GM12864 (cell line): ENCODE measurements around the gene GPR12.

ENCODE experiments used
- DNase-seq: peaks from one replicate; pipeline ENCODE4 v3.0.0-alpha.2; 2011; ENCODE audit warnings: low read depth
- H3K4me3 ChIP-seq: 2 replicates; pipeline ENCODE4 v1.5.1; 2011; ENCODE audit warnings: mild to moderate bottlenecking, low read depth, low read length, control low read depth
- CTCF ChIP-seq: IDR thresholded peaks from 2 replicates; pipeline ENCODE4 v1.5.1; 2011; ENCODE audit warnings: low read depth, mild to moderate bottlenecking, moderate library complexity, low read length, control low read depth, inconsistent platforms; ENCODE audit errors: missing control alignments

Gene GPR12

GRCh38 chr13:26749285-26749684 lies 11.3 kb downstream of the GPR12 start:
- H3K4me3 ChIP-seq = no peak overlapping the region
- TF ChIP-seq CTCF = no peak
- no peak for DNase-seq

GRCh38 chr13:26747706-26748105 lies 12.9 kb downstream of the GPR12 start:
- no peak for TF ChIP-seq CTCF
- no peak for DNase-seq
- no peak overlapping the region for H3K4me3 ChIP-seq

- no peak for DNase-seq
- no peak for TF ChIP-seq CTCF
- H3K4me3 ChIP-seq = no peak overlapping the region
Observed at GRCh38 chr13:26743971-26744370, 16.6 kb downstream of the GPR12 start.

GRCh38 chr13:26742691-26743358 lies 17.8 kb downstream of the GPR12 start:
- H3K4me3 ChIP-seq = no peak overlapping the region

GRCh38 chr13:26735677-26736076 lies 24.9 kb downstream of the GPR12 start:
- TF ChIP-seq CTCF = no peak

More at GRCh38 chr13:26742691-26743358, 17.8 kb downstream of the GPR12 start:
- TF ChIP-seq CTCF = no peak
- no peak for DNase-seq

GRCh38 chr13:26727633-26728032 lies 33.0 kb downstream of the GPR12 start:
- DNase-seq = no peak
- no peak overlapping the region for H3K4me3 ChIP-seq
- TF ChIP-seq CTCF = no peak

More at GRCh38 chr13:26735677-26736076, 24.9 kb downstream of the GPR12 start:
- no peak for DNase-seq
- no peak overlapping the region for H3K4me3 ChIP-seq

- TF ChIP-seq CTCF = no peak
Observed at GRCh38 chr13:26727122-26727521, 33.5 kb downstream of the GPR12 start.

More at GRCh38 chr13:26727122-26727521, 33.5 kb downstream of the GPR12 start:
- no peak overlapping the region for H3K4me3 ChIP-seq
- DNase-seq = no peak
